Activated CD4-positive, alpha-beta T cell treated with anti-CD3 and anti-CD28 coated beads, Interleukin-2, amount 50 U/mL, for 24 hours (primary cell): ENCODE data around the gene DYRK3.

Experiments used
- DNase-seq, 2 donors: peaks; one replicate each; pipeline ENCODE4 v3.0.0-alpha.2; 2020; ENCODE audit warnings: low read depth in 1 of 2, low spot score in 1 of 2

The DYRK3 gene

GRCh38 chr1:206681359-206681758 lies 46.0 kb downstream of the DYRK3 start:
- DNase-seq = no peak

GRCh38 chr1:206682111-206682510 lies 46.8 kb downstream of the DYRK3 start:
- DNase-seq = no peak

GRCh38 chr1:206683313-206683712 lies 48.0 kb downstream of the DYRK3 start:
- no peak for DNase-seq

- DNase-seq = no peak
Observed at GRCh38 chr1:206684003-206684402, 48.7 kb downstream of the DYRK3 start.

- DNase-seq = peak; percentile 55 to 67
Observed at GRCh38 chr1:206684478-206685333, 49.4 kb downstream of the DYRK3 start, which contains the start of gene MAPKAPK2. Gene MAPKAPK2 (plus strand): TSS chr1:206684905. CDS start chr1:206685230, 325 bp downstream.

- no peak for DNase-seq
Observed at GRCh38 chr1:206685334-206685768, 50.0 kb downstream of the DYRK3 start.

- DNase-seq = no peak
Observed at GRCh38 chr1:206685769-206686477, 50.6 kb downstream of the DYRK3 start.

GRCh38 chr1:206686478-206687249 lies 51.3 kb downstream of the DYRK3 start:
- no peak for DNase-seq

- DNase-seq = no peak
Observed at GRCh38 chr1:206687251-206687914, 52.0 kb downstream of the DYRK3 start.

- no peak for DNase-seq
Observed at GRCh38 chr1:206687915-206688442, 52.6 kb downstream of the DYRK3 start.

- no peak for DNase-seq
Observed at GRCh38 chr1:206690516-206690915, 55.2 kb downstream of the DYRK3 start.

GRCh38 chr1:206691604-206692003 lies 56.3 kb downstream of the DYRK3 start:
- DNase-seq = no peak

GRCh38 chr1:206693029-206693428 lies 57.7 kb downstream of the DYRK3 start:
- DNase-seq = no peak

GRCh38 chr1:206693592-206693991 lies 58.3 kb downstream of the DYRK3 start:
- no peak for DNase-seq

GRCh38 chr1:206694171-206695124 lies 59.1 kb downstream of the DYRK3 start:
- no peak for DNase-seq

- no peak for DNase-seq
Observed at GRCh38 chr1:206695733-206696132, 60.4 kb downstream of the DYRK3 start.

GRCh38 chr1:206696812-206697585 lies 61.7 kb downstream of the DYRK3 start:
- no peak for DNase-seq

- DNase-seq = no peak
Observed at GRCh38 chr1:206698011-206698410, 62.7 kb downstream of the DYRK3 start.
